Stimulated activated CD4-positive, alpha-beta T cell treated with anti-CD3 and anti-CD28 coated beads, Interleukin-2, amount 100 ng/mL, for 24 hours (primary cell): Measurements from ENCODE around the gene DLG5.
A peak's percentile ranks its signal among the peaks of the same experiment; 100 is the strongest.

Experiments
- DNase-seq, 2 donors: peaks; one replicate each; pipeline ENCODE4 v3.0.0-alpha.2; 2020

Gene DLG5

DNA sequence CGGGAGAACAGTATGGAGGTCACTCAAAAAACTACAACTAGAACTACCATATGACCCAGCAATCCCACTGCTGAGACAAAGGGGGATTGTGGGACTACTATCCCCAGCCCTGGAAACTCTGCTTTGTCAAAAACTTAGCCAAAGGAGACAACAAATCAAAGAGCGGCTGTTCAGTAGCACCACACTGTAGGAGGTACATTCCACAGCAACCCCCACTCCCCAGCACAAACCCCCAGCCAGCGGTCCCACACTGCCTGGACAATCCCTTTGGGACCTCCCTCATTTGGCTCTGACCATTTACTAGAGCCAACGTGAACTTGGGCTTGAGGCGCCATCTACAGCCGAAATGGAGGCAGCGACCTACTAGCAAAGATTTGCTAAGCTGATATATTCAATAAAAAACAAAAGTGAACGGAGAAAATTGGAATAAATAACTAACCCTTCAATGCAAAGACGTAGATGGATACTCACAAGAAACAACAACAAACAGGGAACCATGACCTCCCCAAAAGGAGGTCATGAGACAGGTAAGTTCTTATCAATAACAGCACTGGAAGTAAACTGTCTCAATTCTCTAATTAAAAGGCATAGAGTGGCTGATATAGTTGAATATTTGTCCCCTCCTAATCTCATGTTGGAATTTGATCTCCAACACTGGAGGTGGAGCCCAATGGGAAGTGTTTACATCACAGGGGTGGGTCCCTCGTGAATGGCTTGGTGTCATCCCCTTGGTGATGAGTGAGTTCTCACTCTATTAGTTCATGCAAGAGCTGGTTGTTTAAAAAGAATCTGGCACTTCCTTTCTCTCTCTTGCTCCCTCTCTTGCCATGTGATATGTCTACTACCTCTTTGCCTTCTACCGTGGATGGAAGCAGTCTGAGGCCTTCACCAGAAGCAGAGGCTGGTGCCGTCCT lies 170.0 kb downstream of the DLG5 start:
- peak in 1 of 2 donors; percentile 33 for DNase-seq

DNA sequence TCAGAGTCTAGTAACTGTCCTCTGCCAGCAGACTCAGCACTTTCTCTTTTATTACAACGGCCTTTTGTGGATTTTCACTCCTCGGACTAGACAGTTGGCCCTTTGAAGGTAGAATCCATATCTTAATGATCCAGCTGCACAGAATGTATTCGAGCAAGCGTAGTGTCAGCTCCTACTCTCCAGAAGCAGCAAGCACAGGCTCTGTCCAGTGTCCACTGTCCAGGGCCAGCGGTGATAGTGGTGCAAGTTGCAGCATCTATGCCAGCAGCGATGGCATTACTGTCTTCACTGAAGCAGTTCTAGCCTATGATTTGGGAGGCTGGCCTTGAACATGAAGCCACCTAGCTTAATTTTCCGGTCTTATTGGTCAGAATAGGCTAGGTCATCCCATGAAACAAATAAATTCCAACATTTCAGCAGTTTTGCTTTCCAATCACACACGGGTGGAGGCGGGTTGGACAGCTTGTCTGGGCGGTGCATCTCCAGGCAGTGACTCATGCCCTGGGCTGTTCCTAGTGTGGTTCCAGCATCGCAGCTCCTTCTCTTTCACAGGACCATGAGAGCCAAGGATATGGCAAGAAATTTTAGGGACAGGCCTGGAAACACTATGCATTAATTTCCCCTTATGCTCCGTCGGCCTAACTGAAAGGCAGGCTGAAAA lies 180.4 kb downstream of the DLG5 start:
- DNase-seq: no peak

DNA sequence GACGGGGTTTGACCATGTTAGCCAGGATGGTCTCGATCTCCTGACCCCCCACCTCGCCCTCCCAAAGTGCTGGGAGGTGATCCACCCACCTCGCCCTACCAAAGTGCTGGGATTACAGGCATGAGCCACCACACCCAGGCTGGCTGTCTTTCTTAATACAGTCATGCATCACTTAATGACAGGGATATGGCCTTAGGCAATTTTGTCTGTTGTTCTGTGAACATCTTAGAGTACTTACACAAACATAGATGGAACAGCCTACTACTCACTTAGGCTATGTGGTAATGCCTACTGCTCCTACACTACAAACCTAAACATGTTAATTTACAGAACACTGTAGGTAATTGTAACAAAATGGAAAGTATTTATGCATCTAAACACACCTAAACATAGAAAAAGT lies 182.3 kb downstream of the DLG5 start:
- no peak for DNase-seq

DNA sequence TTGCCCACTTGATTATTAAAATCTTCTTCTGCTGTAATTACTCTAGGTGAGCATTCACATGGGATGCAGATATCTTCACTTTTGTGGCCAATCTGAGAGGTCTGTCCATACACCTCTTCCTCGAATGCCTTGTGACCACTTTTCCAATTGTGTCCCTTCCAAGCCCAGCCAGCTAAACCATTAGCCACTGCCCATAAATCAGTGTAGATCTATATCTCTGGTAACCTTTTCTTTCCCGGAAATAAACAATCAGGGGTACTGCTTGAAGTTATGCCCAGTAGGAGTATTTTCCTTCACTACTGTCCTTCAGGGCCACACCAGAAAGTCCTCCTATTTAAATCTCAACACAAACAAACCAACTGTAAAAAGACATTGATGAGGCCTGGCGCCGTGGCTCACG lies 184.4 kb downstream of the DLG5 start:
- no peak for DNase-seq

DNA sequence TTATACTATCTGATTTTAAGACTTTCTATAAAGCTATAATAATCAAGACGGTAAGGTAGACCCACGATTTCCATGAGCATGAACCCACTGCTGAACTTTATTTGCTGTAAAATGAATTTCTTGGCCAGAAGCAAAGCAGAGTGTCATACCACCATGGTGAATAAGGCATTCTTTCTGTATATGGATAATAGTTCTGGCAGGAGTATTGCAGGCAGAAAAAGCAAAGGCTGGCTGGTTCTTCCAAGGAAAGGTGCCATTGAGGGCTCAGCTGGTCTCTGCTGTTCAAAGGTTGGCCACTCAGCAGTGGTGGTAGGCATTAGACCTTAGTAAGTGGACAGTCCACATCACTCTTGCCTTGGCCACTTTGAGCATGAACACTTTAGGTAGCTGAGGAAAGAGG lies 184.8 kb downstream of the DLG5 start:
- no peak for DNase-seq
